OCI-LY3 (cell line): ENCODE measurements around the gene PEPD.

Experiments used
- H2AFZ ChIP-seq: fragments of 200-600, 300-600 bp; shearing (Covaris generic); 2 replicates; pipeline ENCODE4 v1.6.0; 2014; ENCODE audit warnings: antibody characterized with exemption, low read depth, low read length
- H3K27ac ChIP-seq: fragments of 200-600, 300-600 bp; sonication (generic); 2 replicates; pipeline ENCODE4 v1.5.1; 2014; ENCODE audit warnings: mild to moderate bottlenecking, low read length, moderate library complexity, mixed read lengths
- H3K27me3 ChIP-seq: fragments of 200-600, 300-600 bp; sonication (generic); 2 replicates; pipeline ENCODE4 v1.6.1; 2014; ENCODE audit warnings: low read depth, low read length, mixed read lengths
- H3K36me3 ChIP-seq: fragments of 200-600, 300-600 bp; sonication (generic); replicated peaks from 2 replicates; pipeline ENCODE3; 2014; ENCODE audit warnings: low read depth, low read length, mixed read lengths
- H3K4me1 ChIP-seq: fragments of 300-600, 200-600 bp; sonication (generic); 2 replicates; pipeline ENCODE4 v1.6.1; 2014; ENCODE audit warnings: low read length, mixed read lengths
- H3K4me2 ChIP-seq: fragments of 200-600, 300-600 bp; sonication (generic); 2 replicates; pipeline ENCODE4 v1.6.1; 2014; ENCODE audit warnings: low read length, mixed read lengths
- H3K4me3 ChIP-seq: fragments of 300-600, 200-600 bp; sonication (generic); 2 replicates; pipeline ENCODE4 v1.5.1; 2014; ENCODE audit warnings: antibody characterized with exemption, mild to moderate bottlenecking, low read length, moderate library complexity
- H3K79me2 ChIP-seq: fragments of 300-600, 200-600 bp; shearing (Covaris generic); 2 replicates; pipeline ENCODE4 v1.6.1; 2014; ENCODE audit warnings: mild to moderate bottlenecking, low read length, mixed read lengths
- H3K9ac ChIP-seq: fragments of 300-600, 200-600 bp; shearing (Covaris generic); 2 replicates; pipeline ENCODE4 v1.6.0; 2014; ENCODE audit warnings: mild to moderate bottlenecking, low read length, moderate library complexity
- H3K9me3 ChIP-seq: fragments of 200-600, 300-600 bp; shearing (Covaris generic); 2 replicates; pipeline ENCODE4 v1.6.1; 2014; ENCODE audit warnings: low read length, mixed read lengths; ENCODE audit not compliant: insufficient read depth
- H4K20me1 ChIP-seq: fragments of 200-600, 300-600 bp; sonication (generic); 2 replicates; pipeline ENCODE4 v1.6.1; 2016; ENCODE audit warnings: low read length, mixed read lengths; ENCODE audit not compliant: insufficient read depth
- EZH2phosphoT487 ChIP-seq: fragments of 200-600 bp; shearing (Covaris generic); IDR thresholded peaks from 2 replicates; pipeline ENCODE4 v1.6.1; 2018; ENCODE audit warnings: antibody characterized with exemption, mixed run types, low read depth
- TF ChIP-seq, protein P1 (sequence below): fragments of 200-600, 300-600 bp; sonication (generic); IDR thresholded peaks from 2 replicates; pipeline ENCODE4 v1.5.1; 2014; ENCODE audit warnings: antibody characterized with exemption, low read length, low read depth

The PEPD gene

GRCh38 chr19:33405254-33405552 is 116.4 kb downstream of the PEPD start:
- H3K27me3 ChIP-seq, result no peaks in the 10 kb centered on the region
- no peak overlapping the region for H3K4me2 ChIP-seq
- peaks cover 15% of the 10 kb centered on the region for H3K4me1 ChIP-seq
- no peaks in the 10 kb centered on the region for H4K20me1 ChIP-seq
- H3K9ac ChIP-seq, result no peak overlapping the region
- H2AFZ ChIP-seq, result no peak overlapping the region
- no peak overlapping the region for H3K4me3 ChIP-seq
- no peaks in the 10 kb centered on the region for H3K9me3 ChIP-seq
- H3K36me3 ChIP-seq, result no peaks in the 10 kb centered on the region
- no peaks in the 10 kb centered on the region for H3K79me2 ChIP-seq
- TF ChIP-seq EZH2phosphoT487, result no peak
- TF ChIP-seq, protein P1, sequence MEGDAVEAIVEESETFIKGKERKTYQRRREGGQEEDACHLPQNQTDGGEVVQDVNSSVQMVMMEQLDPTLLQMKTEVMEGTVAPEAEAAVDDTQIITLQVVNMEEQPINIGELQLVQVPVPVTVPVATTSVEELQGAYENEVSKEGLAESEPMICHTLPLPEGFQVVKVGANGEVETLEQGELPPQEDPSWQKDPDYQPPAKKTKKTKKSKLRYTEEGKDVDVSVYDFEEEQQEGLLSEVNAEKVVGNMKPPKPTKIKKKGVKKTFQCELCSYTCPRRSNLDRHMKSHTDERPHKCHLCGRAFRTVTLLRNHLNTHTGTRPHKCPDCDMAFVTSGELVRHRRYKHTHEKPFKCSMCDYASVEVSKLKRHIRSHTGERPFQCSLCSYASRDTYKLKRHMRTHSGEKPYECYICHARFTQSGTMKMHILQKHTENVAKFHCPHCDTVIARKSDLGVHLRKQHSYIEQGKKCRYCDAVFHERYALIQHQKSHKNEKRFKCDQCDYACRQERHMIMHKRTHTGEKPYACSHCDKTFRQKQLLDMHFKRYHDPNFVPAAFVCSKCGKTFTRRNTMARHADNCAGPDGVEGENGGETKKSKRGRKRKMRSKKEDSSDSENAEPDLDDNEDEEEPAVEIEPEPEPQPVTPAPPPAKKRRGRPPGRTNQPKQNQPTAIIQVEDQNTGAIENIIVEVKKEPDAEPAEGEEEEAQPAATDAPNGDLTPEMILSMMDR, result no peak
- H3K27ac ChIP-seq, result no peak overlapping the region

GRCh38 chr19:33404506-33405253 is 116.9 kb downstream of the PEPD start:
- no peaks in the 10 kb centered on the region for H3K9me3 ChIP-seq
- TF ChIP-seq EZH2phosphoT487, result no peak
- H3K9ac ChIP-seq, result no peak overlapping the region
- H3K4me3 ChIP-seq, result 0 out of 2 replicates have a peak overlapping the region, but pooled peaks have one; percentile 0
- H3K27me3 ChIP-seq, result no peaks in the 10 kb centered on the region
- H3K79me2 ChIP-seq, result no peaks in the 10 kb centered on the region
- H3K36me3 ChIP-seq, result no peaks in the 10 kb centered on the region
- H3K27ac ChIP-seq, result no peak overlapping the region
- no peaks in the 10 kb centered on the region for H4K20me1 ChIP-seq
- no peak overlapping the region for H2AFZ ChIP-seq
- H3K4me2 ChIP-seq, result peak overlapping the region; percentile 18
- H3K4me1 ChIP-seq, result peaks cover 15% of the 10 kb centered on the region

GRCh38 chr19:33403973-33404304 is 117.7 kb downstream of the PEPD start:
- H3K9me3 ChIP-seq, result no peaks in the 10 kb centered on the region
- TF ChIP-seq, protein P1, result no peak
- no peak for TF ChIP-seq EZH2phosphoT487
- peak overlapping the region; percentile 18; the same call in 1 of the 2 replicates for H3K4me2 ChIP-seq
- H3K27ac ChIP-seq, result no peak overlapping the region
- H3K79me2 ChIP-seq, result no peaks in the 10 kb centered on the region
- H3K36me3 ChIP-seq, result no peaks in the 10 kb centered on the region
- no peak overlapping the region for H3K9ac ChIP-seq
- no peak overlapping the region for H2AFZ ChIP-seq
- H3K4me3 ChIP-seq, result no peak overlapping the region
- peaks cover 15% of the 10 kb centered on the region for H3K4me1 ChIP-seq
- H3K27me3 ChIP-seq, result no peaks in the 10 kb centered on the region
- no peaks in the 10 kb centered on the region for H4K20me1 ChIP-seq

- no peaks in the 10 kb centered on the region for H3K79me2 ChIP-seq
- no peaks in the 10 kb centered on the region for H3K27me3 ChIP-seq
- no peak overlapping the region for H3K4me2 ChIP-seq
- no peak overlapping the region for H2AFZ ChIP-seq
- no peak overlapping the region for H3K4me3 ChIP-seq
- H3K9ac ChIP-seq, result no peak overlapping the region
- H4K20me1 ChIP-seq, result no peaks in the 10 kb centered on the region
- no peaks in the 10 kb centered on the region for H3K36me3 ChIP-seq
- H3K4me1 ChIP-seq, result peaks cover 15% of the 10 kb centered on the region
- no peak overlapping the region for H3K27ac ChIP-seq
- no peaks in the 10 kb centered on the region for H3K9me3 ChIP-seq
- TF ChIP-seq, protein P1, result no peak
- TF ChIP-seq EZH2phosphoT487, result no peak
Observed at GRCh38 chr19:33403221-33403972, 118.2 kb downstream of the PEPD start.
